HCT116 (cell line): ENCODE measurements around the gene FARP1. TPM values are rescaled to one million over a fixed set of nuclear protein-coding genes. Genes with fewer than 3 reads are reported as not detected.

ENCODE experiments used
- ATAC-seq: fragments of 200-7000 bp; cut with Tn5 transposase; 2 replicates; pipeline ENCODE4 v1.9.1; 2020; ENCODE audit warnings: mild to moderate bottlenecking, moderate library complexity
- BruUV-seq: library from RNA; stranded (reverse); fragments of 400-500 nt; replicated peaks from 2 replicates; lab custom pipeline; 2021; lab: Mats Ljungman, UMichigan
- CTCF ChIA-PET: fragments of 300-600 bp; sonication (Branson Sonifier 250); formaldehyde crosslinking; loops from one replicate; lab custom pipeline; 2021; ENCODE audit warnings: antibody characterized with exemption; lab: Charles Lee
- POLR2A ChIA-PET: fragments of 300-600, 350-600 bp; sonication (Branson Sonifier 250); formaldehyde crosslinking; loops from one replicate; lab custom pipeline; 2021; ENCODE audit warnings: antibody characterized with exemption; lab: Charles Lee
- RAD21 ChIA-PET, 2 experiments: fragments of 300-600 bp; sonication (Branson Sonifier 250); formaldehyde crosslinking; loops; one replicate each; lab custom pipeline; 2023; ENCODE audit warnings: low total read pairs in 2 of 2; ENCODE audit not compliant: uncharacterized antibody in 2 of 2, unreplicated experiment in 2 of 2, low non-redundant PET in 1 of 2; lab: Charles Lee
- DNase-seq: peaks from one replicate; pipeline ENCODE4 v3.0.0-alpha.2; 2010; ENCODE audit warnings: low read depth, low spot score
- H2AFZ ChIP-seq: fragments of 200-600 bp; shearing (Covaris generic), sonication (generic); 2 replicates; pipeline ENCODE4 v1.6.1; 2017; ENCODE audit warnings: low read depth, mixed run types, mixed read lengths, antibody characterized with exemption, low read length; ENCODE audit not compliant: poor library complexity, severe bottlenecking
- H3K27ac ChIP-seq: 2 replicates; pipeline ENCODE4 v1.5.1; 2012; ENCODE audit warnings: low read depth, low read length
- H3K27me3 ChIP-seq: fragments of 200-600 bp; sonication (generic); 2 replicates; pipeline ENCODE4 v1.6.1; 2016; ENCODE audit warnings: mixed run types, low read length, mixed read lengths; ENCODE audit not compliant: insufficient read depth
- H3K36me3 ChIP-seq, 2 experiments: fragments of 200-500 bp in 1 of 2; fragments of 200-600 bp in 1 of 2; sonication (Bioruptor generic) in 1 of 2; sonication (generic) in 1 of 2; 2 replicates each; pipeline versions ENCODE4 v1.5.1 to v1.6.1; 2014 to 2016; ENCODE audit warnings: low read length in 2 of 2, inconsistent platforms in 1 of 2, mixed read lengths in 1 of 2, mixed run types in 1 of 2; ENCODE audit not compliant: insufficient read depth in 2 of 2, control insufficient read depth in 1 of 2
- H3K4me1 ChIP-seq, 2 experiments: fragments of 200-600 bp in 1 of 2; sonication (generic) in 1 of 2; 2 replicates each; pipeline versions ENCODE4 v1.5.1 to v1.6.1; 2012 to 2017; ENCODE audit warnings: low read length in 2 of 2, inconsistent platforms in 1 of 2, mild to moderate bottlenecking in 1 of 2, mixed read lengths in 1 of 2, mixed run types in 1 of 2, moderate library complexity in 1 of 2; ENCODE audit not compliant: insufficient read depth in 2 of 2, control insufficient read depth in 1 of 2
- H3K4me2 ChIP-seq: fragments of 200-600 bp; sonication (generic); 2 replicates; pipeline ENCODE4 v1.6.1; 2017; ENCODE audit warnings: mixed run types, low read length, mixed read lengths
- H3K4me3 ChIP-seq, 2 experiments: fragments of 200-600 bp in 1 of 2; sonication (generic) in 1 of 2; replicated peaks in 1 of 2; 2 replicates each; pipeline ENCODE4 v1.5.1; 2011 to 2016; ENCODE audit warnings: low read length in 2 of 2, control low read depth in 1 of 2, low read depth in 1 of 2, mild to moderate bottlenecking in 1 of 2, mixed read lengths in 1 of 2, mixed run types in 1 of 2
- H3K79me2 ChIP-seq: fragments of 200-600 bp; sonication (generic); 2 replicates; pipeline ENCODE4 v1.6.1; 2017; ENCODE audit warnings: mild to moderate bottlenecking, mixed run types, low read length, moderate library complexity, mixed read lengths; ENCODE audit not compliant: insufficient read depth
- H3K9ac ChIP-seq: fragments of 200-600 bp; sonication (generic); 2 replicates; pipeline ENCODE4 v1.6.1; 2016; ENCODE audit warnings: low read length, mixed read lengths
- H3K9me2 ChIP-seq: fragments of 200-600 bp; sonication (generic), shearing (Covaris generic); 2 replicates; pipeline ENCODE4 v1.6.1; 2017; ENCODE audit warnings: mixed run types, mild to moderate bottlenecking, moderate library complexity; ENCODE audit not compliant: insufficient read depth
- H3K9me3 ChIP-seq, 2 experiments: fragments of 200-500 bp in 1 of 2; fragments of 200-600 bp in 1 of 2; sonication (Bioruptor generic) in 1 of 2; sonication (generic) in 1 of 2; 2 replicates each; pipeline ENCODE4 v1.6.1; 2014 to 2017; ENCODE audit warnings: low read length in 2 of 2, mixed read lengths in 2 of 2, inconsistent platforms in 1 of 2, low read depth in 1 of 2, mild to moderate bottlenecking in 1 of 2, mixed run types in 1 of 2, moderate library complexity in 1 of 2; ENCODE audit not compliant: control insufficient read depth in 1 of 2, insufficient read depth in 1 of 2
- H4K20me1 ChIP-seq: fragments of 200-600 bp; sonication (generic), shearing (Covaris generic); 2 replicates; pipeline ENCODE4 v1.6.1; 2017; ENCODE audit warnings: mixed run types, mild to moderate bottlenecking, moderate library complexity; ENCODE audit not compliant: insufficient read depth
- CBX3 ChIP-seq: IDR thresholded peaks from 2 replicates; pipeline ENCODE4 v1.6.1; 2012; ENCODE audit warnings: low read depth
- CEBPB ChIP-seq: IDR thresholded peaks from 2 replicates; pipeline ENCODE4 v1.6.1; 2012; ENCODE audit warnings: low read depth
- EZH2 ChIP-seq: fragments of 200-600 bp; sonication (generic); IDR thresholded peaks from 2 replicates; pipeline ENCODE4 v1.6.1; 2017; ENCODE audit warnings: antibody characterized with exemption, mixed run types
- EZH2phosphoT487 ChIP-seq: fragments of 200-600 bp; IDR thresholded peaks from 2 replicates; pipeline ENCODE4 v1.6.1; 2018; ENCODE audit warnings: antibody characterized with exemption, borderline replicate concordance
- FOSL1 ChIP-seq: IDR thresholded peaks from 2 replicates; pipeline ENCODE4 v1.6.1; 2012; ENCODE audit warnings: low read depth
- POLR2A ChIP-seq: IDR thresholded peaks from 2 replicates; pipeline ENCODE4 v1.7.0; 2011; ENCODE audit warnings: borderline replicate concordance; ENCODE audit not compliant: insufficient read depth, insufficient read length; ENCODE audit errors: extremely low read depth
- POLR2AphosphoS5 ChIP-seq: IDR thresholded peaks from 2 replicates; pipeline ENCODE4 v1.6.1; 2011; ENCODE audit warnings: mild to moderate bottlenecking, low read depth, low read length, moderate library complexity
- SP1 ChIP-seq: IDR thresholded peaks from 2 replicates; pipeline ENCODE4 v1.6.1; 2012; ENCODE audit warnings: low read depth
- SRF ChIP-seq: IDR thresholded peaks from 2 replicates; pipeline ENCODE4 v1.6.1; 2012; ENCODE audit warnings: low read depth
- YY1 ChIP-seq: IDR thresholded peaks from 2 replicates; pipeline ENCODE4 v1.6.1; 2011; ENCODE audit warnings: low read length, low read depth, moderate library complexity, mild to moderate bottlenecking; ENCODE audit not compliant: insufficient replicate concordance; ENCODE audit errors: extremely low read depth
- ZFX ChIP-seq: fragments of 450-650 bp; IDR thresholded peaks from 2 replicates; pipeline ENCODE4 v1.6.1; 2017
- ZNF274 ChIP-seq: fragments of 200-500 bp; sonication (Bioruptor generic); IDR thresholded peaks from 2 replicates; pipeline ENCODE4 v1.6.1; 2014; ENCODE audit warnings: mild to moderate bottlenecking, low read depth, low read length, inconsistent platforms
- intact Hi-C: fragments of 100-400 bp; cut with micrococcal nuclease; formaldehyde crosslinking; loops from 2 replicates; pipeline ENCODE4 v1.10.0; 2022
- total RNA-seq: library from RNA; stranded (reverse); gene quantifications from one replicate; pipeline ENCODE4 v1.2.1, GENCODE V29; 2021; ENCODE audit not compliant: unreplicated experiment
- TF ChIP-seq, protein P1 (sequence below), 3 experiments: fragments of 200-600 bp in 1 of 3; sonication (generic) in 1 of 3; IDR thresholded peaks in 2 of 3; conservative IDR thresholded peaks in 1 of 3; 2 replicates each; pipeline ENCODE4 v1.5.1; 2012 to 2017; ENCODE audit warnings: low read depth in 2 of 3, low read length in 2 of 3, antibody characterized with exemption in 1 of 3, borderline replicate concordance in 1 of 3, control low read depth in 1 of 3, mild to moderate bottlenecking in 1 of 3, mixed read lengths in 1 of 3, mixed run types in 1 of 3, moderate library complexity in 1 of 3; ENCODE audit not compliant: insufficient read depth in 1 of 3
- TF ChIP-seq, protein P2 (sequence below): IDR thresholded peaks from 2 replicates; pipeline ENCODE4 v1.6.1; 2012
- TF ChIP-seq, protein P3 (sequence below): IDR thresholded peaks from 2 replicates; pipeline ENCODE4 v1.6.1; 2012; ENCODE audit warnings: low read depth

FARP1 gene
- total RNA-seq, 1 experiment from 2014 or later = 30.5 TPM

DNA sequence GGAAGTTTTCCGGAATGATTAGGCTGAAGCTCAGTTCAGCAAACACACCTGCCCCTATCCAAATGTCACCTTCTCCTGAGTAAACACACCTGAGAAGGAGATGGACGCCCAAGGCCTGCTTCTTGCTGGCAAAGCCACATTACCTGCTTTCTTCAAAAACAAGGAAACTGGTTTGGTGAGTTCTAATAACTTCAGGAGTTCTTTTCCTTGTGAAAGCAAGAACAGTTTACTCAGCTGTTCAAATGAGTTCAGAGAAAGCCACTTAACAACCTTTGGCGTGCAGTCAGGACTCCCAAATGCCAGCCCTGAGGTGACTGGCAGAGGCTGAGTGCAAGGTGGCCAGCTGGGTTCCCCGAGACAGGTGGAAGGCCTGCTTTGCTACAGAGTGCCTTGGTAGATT lies 273.5 kb downstream of the FARP1 start:
- H3K4me3 ChIP-seq = no peak overlapping the region
- no peak overlapping the region for H3K27ac ChIP-seq
- ChIA-PET CTCF (no interaction called here), POLR2A (no interaction called here), RAD21 (no interaction called here)
- no peaks in the 10 kb centered on the region for H3K9me2 ChIP-seq
- no peaks in the 10 kb centered on the region for H4K20me1 ChIP-seq
- H3K4me1 ChIP-seq = no peaks in the 10 kb centered on the region
- H3K9me3 ChIP-seq = no peaks in the 10 kb centered on the region
- H2AFZ ChIP-seq = no peak overlapping the region
- H3K4me2 ChIP-seq = no peak overlapping the region
- H3K79me2 ChIP-seq = no peaks in the 10 kb centered on the region
- TF ChIP-seq SRF (no peak), ZFX (no peak), YY1 (no peak), SP1 (no peak), POLR2AphosphoS5 (no peak), POLR2A (no peak), EZH2phosphoT487 (no peak), CEBPB (no peak), ZNF274 (no peak), FOSL1 (no peak), CBX3 (no peak), EZH2 (no peak)
- TF ChIP-seq, protein P1, sequence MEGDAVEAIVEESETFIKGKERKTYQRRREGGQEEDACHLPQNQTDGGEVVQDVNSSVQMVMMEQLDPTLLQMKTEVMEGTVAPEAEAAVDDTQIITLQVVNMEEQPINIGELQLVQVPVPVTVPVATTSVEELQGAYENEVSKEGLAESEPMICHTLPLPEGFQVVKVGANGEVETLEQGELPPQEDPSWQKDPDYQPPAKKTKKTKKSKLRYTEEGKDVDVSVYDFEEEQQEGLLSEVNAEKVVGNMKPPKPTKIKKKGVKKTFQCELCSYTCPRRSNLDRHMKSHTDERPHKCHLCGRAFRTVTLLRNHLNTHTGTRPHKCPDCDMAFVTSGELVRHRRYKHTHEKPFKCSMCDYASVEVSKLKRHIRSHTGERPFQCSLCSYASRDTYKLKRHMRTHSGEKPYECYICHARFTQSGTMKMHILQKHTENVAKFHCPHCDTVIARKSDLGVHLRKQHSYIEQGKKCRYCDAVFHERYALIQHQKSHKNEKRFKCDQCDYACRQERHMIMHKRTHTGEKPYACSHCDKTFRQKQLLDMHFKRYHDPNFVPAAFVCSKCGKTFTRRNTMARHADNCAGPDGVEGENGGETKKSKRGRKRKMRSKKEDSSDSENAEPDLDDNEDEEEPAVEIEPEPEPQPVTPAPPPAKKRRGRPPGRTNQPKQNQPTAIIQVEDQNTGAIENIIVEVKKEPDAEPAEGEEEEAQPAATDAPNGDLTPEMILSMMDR (IDR thresholded peaks at IDR 0.05 in 2 of 3, conservative IDR thresholded peaks at IDR 0.05 in 1 of 3; ENCODE audit: borderline replicate concordance in 1 of 3, insufficient read depth in 1 of 3, low read depth in 2 of 3, low read length in 2 of 3) = no peak
- TF ChIP-seq, protein P2, sequence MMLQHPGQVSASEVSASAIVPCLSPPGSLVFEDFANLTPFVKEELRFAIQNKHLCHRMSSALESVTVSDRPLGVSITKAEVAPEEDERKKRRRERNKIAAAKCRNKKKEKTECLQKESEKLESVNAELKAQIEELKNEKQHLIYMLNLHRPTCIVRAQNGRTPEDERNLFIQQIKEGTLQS = no peak
- TF ChIP-seq, protein P3, sequence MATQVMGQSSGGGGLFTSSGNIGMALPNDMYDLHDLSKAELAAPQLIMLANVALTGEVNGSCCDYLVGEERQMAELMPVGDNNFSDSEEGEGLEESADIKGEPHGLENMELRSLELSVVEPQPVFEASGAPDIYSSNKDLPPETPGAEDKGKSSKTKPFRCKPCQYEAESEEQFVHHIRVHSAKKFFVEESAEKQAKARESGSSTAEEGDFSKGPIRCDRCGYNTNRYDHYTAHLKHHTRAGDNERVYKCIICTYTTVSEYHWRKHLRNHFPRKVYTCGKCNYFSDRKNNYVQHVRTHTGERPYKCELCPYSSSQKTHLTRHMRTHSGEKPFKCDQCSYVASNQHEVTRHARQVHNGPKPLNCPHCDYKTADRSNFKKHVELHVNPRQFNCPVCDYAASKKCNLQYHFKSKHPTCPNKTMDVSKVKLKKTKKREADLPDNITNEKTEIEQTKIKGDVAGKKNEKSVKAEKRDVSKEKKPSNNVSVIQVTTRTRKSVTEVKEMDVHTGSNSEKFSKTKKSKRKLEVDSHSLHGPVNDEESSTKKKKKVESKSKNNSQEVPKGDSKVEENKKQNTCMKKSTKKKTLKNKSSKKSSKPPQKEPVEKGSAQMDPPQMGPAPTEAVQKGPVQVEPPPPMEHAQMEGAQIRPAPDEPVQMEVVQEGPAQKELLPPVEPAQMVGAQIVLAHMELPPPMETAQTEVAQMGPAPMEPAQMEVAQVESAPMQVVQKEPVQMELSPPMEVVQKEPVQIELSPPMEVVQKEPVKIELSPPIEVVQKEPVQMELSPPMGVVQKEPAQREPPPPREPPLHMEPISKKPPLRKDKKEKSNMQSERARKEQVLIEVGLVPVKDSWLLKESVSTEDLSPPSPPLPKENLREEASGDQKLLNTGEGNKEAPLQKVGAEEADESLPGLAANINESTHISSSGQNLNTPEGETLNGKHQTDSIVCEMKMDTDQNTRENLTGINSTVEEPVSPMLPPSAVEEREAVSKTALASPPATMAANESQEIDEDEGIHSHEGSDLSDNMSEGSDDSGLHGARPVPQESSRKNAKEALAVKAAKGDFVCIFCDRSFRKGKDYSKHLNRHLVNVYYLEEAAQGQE = no peak
- TF ChIP-seq, all 23 proteins: peak for 0
- BruUV-seq = no TSS peak
- Histone ChIP-seq H3K27me3 (no peaks in the 10 kb centered on the region), H3K9ac (no peak overlapping the region), H3K36me3 (no peaks in the 10 kb centered on the region; a peak in 1 of 4 replicates)
- ATAC-seq (no peak), DNase-seq (no peak)
- intact Hi-C loops = no loop called here
